Neural cell (in vitro differentiated cells): ENCODE measurements around the gene MYO18A. TPM values are rescaled to one million over a fixed set of nuclear protein-coding genes. Genes with fewer than 3 reads are reported as not detected.

ENCODE experiments used
- H2AFZ ChIP-seq: fragments of 200-600, 300-800 bp; sonication (generic), shearing (Covaris generic); 2 replicates; pipeline ENCODE4 v1.6.0; 2014; ENCODE audit warnings: low read depth, mild to moderate bottlenecking, antibody characterized with exemption, low read length, moderate library complexity
- H3F3A ChIP-seq: fragments of 200-600 bp; shearing (Covaris generic); 2 replicates; pipeline ENCODE4 v1.6.1; 2016; ENCODE audit warnings: mild to moderate bottlenecking, moderate library complexity, mixed read lengths, antibody characterized with exemption, low read length; ENCODE audit not compliant: insufficient read depth, poor library complexity, severe bottlenecking
- H3K27ac ChIP-seq: fragments of 200-600, 300-800 bp; sonication (generic), shearing (Covaris generic); 2 replicates; pipeline ENCODE4 v1.5.1; 2014; ENCODE audit warnings: mild to moderate bottlenecking, low read length, moderate library complexity
- H3K27me3 ChIP-seq: fragments of 300-800, 200-600 bp; sonication (generic), shearing (Covaris generic); 2 replicates; pipeline ENCODE4 v1.6.0; 2014; ENCODE audit warnings: mild to moderate bottlenecking, low read depth, low read length, moderate library complexity; ENCODE audit not compliant: insufficient read depth
- H3K36me3 ChIP-seq: fragments of 300-800, 200-600 bp; sonication (generic), shearing (Covaris generic); 2 replicates; pipeline ENCODE4 v1.5.1; 2014; ENCODE audit warnings: mild to moderate bottlenecking, antibody characterized with exemption, low read length, moderate library complexity; ENCODE audit not compliant: insufficient read depth
- H3K4me2 ChIP-seq: fragments of 300-800, 200-600 bp; sonication (generic), shearing (Covaris generic); 2 replicates; pipeline ENCODE4 v1.6.0; 2014; ENCODE audit warnings: mild to moderate bottlenecking, low read length
- H3K4me3 ChIP-seq: fragments of 300-800, 200-600 bp; sonication (generic), shearing (Covaris generic); 2 replicates; pipeline ENCODE4 v1.5.1; 2014; ENCODE audit warnings: mild to moderate bottlenecking, low read length, moderate library complexity
- H3K79me2 ChIP-seq: fragments of 200-600 bp; shearing (Covaris generic); replicated peaks from 2 replicates; pipeline ENCODE4 v1.6.0; 2014; ENCODE audit warnings: mild to moderate bottlenecking, low read length, moderate library complexity; ENCODE audit not compliant: insufficient read depth
- H3K9ac ChIP-seq: fragments of 300-800, 200-600 bp; sonication (generic), shearing (Covaris generic); 2 replicates; pipeline ENCODE4 v1.6.1; 2016; ENCODE audit warnings: mild to moderate bottlenecking, low read length, mixed read lengths
- H3K9me2 ChIP-seq: fragments of 200-600 bp; shearing (Covaris generic); 2 replicates; pipeline ENCODE4 v1.6.1; 2016; ENCODE audit warnings: mild to moderate bottlenecking, low read length, mixed read lengths; ENCODE audit not compliant: insufficient read depth
- H3K9me3 ChIP-seq: fragments of 200-600, 300-800 bp; sonication (generic), shearing (Covaris generic); 2 replicates; pipeline ENCODE4 v1.6.1; 2016; ENCODE audit warnings: mild to moderate bottlenecking, mixed run types, low read length, moderate library complexity, mixed read lengths
- H4K20me1 ChIP-seq: fragments of 200-600 bp; shearing (Covaris generic); 2 replicates; pipeline ENCODE4 v1.6.1; 2016; ENCODE audit warnings: mild to moderate bottlenecking, mixed run types; ENCODE audit not compliant: insufficient read depth
- EP300 ChIP-seq: fragments of 450-650 bp; conservative IDR thresholded peaks from 2 replicates; pipeline ENCODE4 v1.6.1; 2014; ENCODE audit warnings: antibody characterized with exemption, mild to moderate bottlenecking, moderate library complexity; ENCODE audit not compliant: poor library complexity, severe bottlenecking
- EZH2 ChIP-seq: fragments of 200-600, 300-800 bp; shearing (Covaris generic), sonication (generic); IDR thresholded peaks from 2 replicates; pipeline ENCODE4 v1.6.1; 2014; ENCODE audit warnings: antibody characterized with exemption, low read length, borderline replicate concordance, mild to moderate bottlenecking; ENCODE audit not compliant: insufficient read depth, poor library complexity, severe bottlenecking
- MXI1 ChIP-seq: fragments of 450-650 bp; conservative IDR thresholded peaks from 2 replicates; pipeline ENCODE4 v1.6.1; 2014; ENCODE audit warnings: antibody characterized with exemption, mild to moderate bottlenecking; ENCODE audit not compliant: poor library complexity, severe bottlenecking
- POLR2AphosphoS5 ChIP-seq: IDR thresholded peaks from 2 replicates; pipeline ENCODE4 v1.6.1; 2012
- RAD21 ChIP-seq: fragments of 450-650 bp; conservative IDR thresholded peaks from 2 replicates; pipeline ENCODE4 v1.6.1; 2014; ENCODE audit warnings: antibody characterized with exemption, mild to moderate bottlenecking, moderate library complexity
- SMC3 ChIP-seq: fragments of 450-650 bp; conservative IDR thresholded peaks from 2 replicates; pipeline ENCODE4 v1.6.1; 2014; ENCODE audit warnings: antibody characterized with exemption, mild to moderate bottlenecking, moderate library complexity; ENCODE audit not compliant: poor library complexity
- TAF1 ChIP-seq: IDR thresholded peaks from 2 replicates; pipeline ENCODE4 v1.6.1; 2012; ENCODE audit warnings: low read depth
- polyA plus RNA-seq: library from polyadenylated mRNA; depleted of rRNA; stranded (reverse); fragments of >200 nt; gene quantifications from 2 replicates; pipeline ENCODE4 v1.2.3, GENCODE V29; 2014
- TF ChIP-seq, protein P1 (sequence below): fragments of 450-650 bp; IDR thresholded peaks from 2 replicates; pipeline ENCODE4 v1.5.1; 2014; ENCODE audit warnings: antibody characterized with exemption, mild to moderate bottlenecking, moderate library complexity; ENCODE audit not compliant: poor library complexity, severe bottlenecking
- TF ChIP-seq, protein P2 (sequence below): IDR thresholded peaks from 2 replicates; pipeline ENCODE4 v1.6.1; 2012; ENCODE audit warnings: borderline replicate concordance

The MYO18A gene
- polyA plus RNA-seq, 1 donor from 2014 or later = 21.6 TPM

DNA sequence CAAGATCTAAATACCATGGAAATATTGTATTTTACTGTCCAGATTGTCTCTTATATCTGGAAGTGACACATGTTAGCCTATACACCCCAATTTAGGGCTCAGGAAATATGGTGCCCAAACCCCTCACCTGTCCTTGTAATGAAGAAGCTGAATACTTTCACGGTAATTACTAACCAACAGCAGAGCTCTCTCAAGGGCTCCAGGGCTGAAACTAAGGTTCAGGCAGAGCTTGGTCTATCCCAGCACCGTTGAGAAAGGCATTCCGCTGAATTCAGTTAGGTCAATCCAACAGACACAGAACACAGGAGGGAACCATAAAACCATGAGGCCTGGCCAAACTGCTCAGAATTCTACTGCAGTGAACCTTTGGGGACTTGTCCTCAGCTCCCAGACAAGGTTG, 14.9 kb downstream of the MYO18A start:
- Histone ChIP-seq H3K9ac (no peak overlapping the region), H3K4me2 (no peak overlapping the region), H3K36me3 (no peaks in the 10 kb centered on the region), H3K4me3 (no peak overlapping the region), H3K27ac (no peak overlapping the region), H3K9me2 (no peaks in the 10 kb centered on the region), H3K27me3 (no peaks in the 10 kb centered on the region), H2AFZ (no peak overlapping the region), H3F3A (no peaks in the 10 kb centered on the region), H4K20me1 (no peaks in the 10 kb centered on the region), H3K79me2 (peaks cover 4% of the 10 kb centered on the region), H3K9me3 (no peaks in the 10 kb centered on the region)
- TF ChIP-seq MXI1 (no peak), POLR2AphosphoS5 (no peak)

DNA sequence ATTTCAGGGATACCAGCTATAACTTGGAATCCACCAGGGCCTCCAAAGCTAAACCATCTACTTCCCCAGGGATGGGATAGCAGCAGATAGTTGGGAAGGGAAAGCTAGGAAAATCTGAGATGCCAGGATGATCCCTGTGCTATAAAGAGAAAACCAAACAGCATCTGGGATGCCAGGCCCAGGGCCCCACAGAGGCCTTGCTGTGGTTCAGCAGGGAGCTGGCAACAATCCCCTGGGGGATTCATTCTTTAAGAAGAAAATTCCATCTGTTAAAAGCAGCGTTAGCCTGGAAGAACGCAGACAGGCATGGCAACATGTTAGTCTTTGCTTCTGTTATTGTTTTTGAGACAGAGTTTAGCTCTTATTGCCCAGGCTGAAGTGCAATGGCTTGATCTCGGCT, 16.6 kb downstream of the MYO18A start:
- no peak overlapping the region for H3K9ac ChIP-seq
- no peaks in the 10 kb centered on the region for H3K9me3 ChIP-seq
- H3K4me2 ChIP-seq = no peak overlapping the region
- peaks cover 4% of the 10 kb centered on the region for H3K79me2 ChIP-seq
- no peak overlapping the region for H3K27ac ChIP-seq
- no peaks in the 10 kb centered on the region for H3K27me3 ChIP-seq
- no peaks in the 10 kb centered on the region for H4K20me1 ChIP-seq
- no peaks in the 10 kb centered on the region for H3K36me3 ChIP-seq
- TF ChIP-seq SMC3 = no peak
- no peak for TF ChIP-seq EZH2
- no peak for TF ChIP-seq MXI1
- no peak for TF ChIP-seq TAF1
- TF ChIP-seq RAD21 = no peak
- TF ChIP-seq EP300 = no peak
- no peaks in the 10 kb centered on the region for H3K9me2 ChIP-seq
- H3F3A ChIP-seq = no peaks in the 10 kb centered on the region
- no peak overlapping the region for H3K4me3 ChIP-seq
- no peak overlapping the region for H2AFZ ChIP-seq

DNA sequence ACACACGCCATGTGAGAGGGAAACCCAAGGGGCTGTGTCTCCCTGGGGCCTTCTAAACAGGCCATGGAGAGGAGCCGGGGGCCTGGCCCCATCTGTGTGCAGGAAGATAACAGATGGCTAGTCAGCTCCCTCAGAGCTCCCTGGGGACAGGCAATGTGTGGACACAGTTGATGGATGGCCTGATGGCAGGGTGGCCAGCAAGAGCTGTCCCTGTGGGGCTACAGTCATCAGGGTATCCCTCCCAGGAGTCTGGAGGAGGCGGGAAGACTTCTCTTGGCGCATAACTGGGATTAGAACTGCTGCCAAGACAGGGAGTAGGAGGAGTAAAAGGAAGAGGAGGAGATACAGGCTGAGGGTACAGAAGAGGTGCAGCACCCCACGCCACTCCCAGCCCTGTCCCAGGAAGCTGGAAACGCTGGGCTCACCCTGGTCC, 17.3 kb downstream of the MYO18A start:
- no peak overlapping the region for H3K4me2 ChIP-seq

More for the DNA sequence above, 17.3 kb downstream of the MYO18A start:
- no peak overlapping the region for H3K4me3 ChIP-seq
- no peaks in the 10 kb centered on the region for H3F3A ChIP-seq
- no peak overlapping the region for H3K9ac ChIP-seq
- TF ChIP-seq, protein P1, sequence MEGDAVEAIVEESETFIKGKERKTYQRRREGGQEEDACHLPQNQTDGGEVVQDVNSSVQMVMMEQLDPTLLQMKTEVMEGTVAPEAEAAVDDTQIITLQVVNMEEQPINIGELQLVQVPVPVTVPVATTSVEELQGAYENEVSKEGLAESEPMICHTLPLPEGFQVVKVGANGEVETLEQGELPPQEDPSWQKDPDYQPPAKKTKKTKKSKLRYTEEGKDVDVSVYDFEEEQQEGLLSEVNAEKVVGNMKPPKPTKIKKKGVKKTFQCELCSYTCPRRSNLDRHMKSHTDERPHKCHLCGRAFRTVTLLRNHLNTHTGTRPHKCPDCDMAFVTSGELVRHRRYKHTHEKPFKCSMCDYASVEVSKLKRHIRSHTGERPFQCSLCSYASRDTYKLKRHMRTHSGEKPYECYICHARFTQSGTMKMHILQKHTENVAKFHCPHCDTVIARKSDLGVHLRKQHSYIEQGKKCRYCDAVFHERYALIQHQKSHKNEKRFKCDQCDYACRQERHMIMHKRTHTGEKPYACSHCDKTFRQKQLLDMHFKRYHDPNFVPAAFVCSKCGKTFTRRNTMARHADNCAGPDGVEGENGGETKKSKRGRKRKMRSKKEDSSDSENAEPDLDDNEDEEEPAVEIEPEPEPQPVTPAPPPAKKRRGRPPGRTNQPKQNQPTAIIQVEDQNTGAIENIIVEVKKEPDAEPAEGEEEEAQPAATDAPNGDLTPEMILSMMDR = no peak
- TF ChIP-seq TAF1 (no peak), SMC3 (no peak), EP300 (no peak), MXI1 (no peak), RAD21 (no peak), EZH2 (no peak), POLR2AphosphoS5 (no peak)
- TF ChIP-seq, protein P2, sequence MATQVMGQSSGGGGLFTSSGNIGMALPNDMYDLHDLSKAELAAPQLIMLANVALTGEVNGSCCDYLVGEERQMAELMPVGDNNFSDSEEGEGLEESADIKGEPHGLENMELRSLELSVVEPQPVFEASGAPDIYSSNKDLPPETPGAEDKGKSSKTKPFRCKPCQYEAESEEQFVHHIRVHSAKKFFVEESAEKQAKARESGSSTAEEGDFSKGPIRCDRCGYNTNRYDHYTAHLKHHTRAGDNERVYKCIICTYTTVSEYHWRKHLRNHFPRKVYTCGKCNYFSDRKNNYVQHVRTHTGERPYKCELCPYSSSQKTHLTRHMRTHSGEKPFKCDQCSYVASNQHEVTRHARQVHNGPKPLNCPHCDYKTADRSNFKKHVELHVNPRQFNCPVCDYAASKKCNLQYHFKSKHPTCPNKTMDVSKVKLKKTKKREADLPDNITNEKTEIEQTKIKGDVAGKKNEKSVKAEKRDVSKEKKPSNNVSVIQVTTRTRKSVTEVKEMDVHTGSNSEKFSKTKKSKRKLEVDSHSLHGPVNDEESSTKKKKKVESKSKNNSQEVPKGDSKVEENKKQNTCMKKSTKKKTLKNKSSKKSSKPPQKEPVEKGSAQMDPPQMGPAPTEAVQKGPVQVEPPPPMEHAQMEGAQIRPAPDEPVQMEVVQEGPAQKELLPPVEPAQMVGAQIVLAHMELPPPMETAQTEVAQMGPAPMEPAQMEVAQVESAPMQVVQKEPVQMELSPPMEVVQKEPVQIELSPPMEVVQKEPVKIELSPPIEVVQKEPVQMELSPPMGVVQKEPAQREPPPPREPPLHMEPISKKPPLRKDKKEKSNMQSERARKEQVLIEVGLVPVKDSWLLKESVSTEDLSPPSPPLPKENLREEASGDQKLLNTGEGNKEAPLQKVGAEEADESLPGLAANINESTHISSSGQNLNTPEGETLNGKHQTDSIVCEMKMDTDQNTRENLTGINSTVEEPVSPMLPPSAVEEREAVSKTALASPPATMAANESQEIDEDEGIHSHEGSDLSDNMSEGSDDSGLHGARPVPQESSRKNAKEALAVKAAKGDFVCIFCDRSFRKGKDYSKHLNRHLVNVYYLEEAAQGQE = no peak
- no peaks in the 10 kb centered on the region for H3K9me3 ChIP-seq
- H3K27me3 ChIP-seq = no peaks in the 10 kb centered on the region
- H3K36me3 ChIP-seq = no peaks in the 10 kb centered on the region
- no peak overlapping the region for H2AFZ ChIP-seq
- H4K20me1 ChIP-seq = peaks cover 3% of the 10 kb centered on the region
- H3K27ac ChIP-seq = no peak overlapping the region
- H3K79me2 ChIP-seq = peaks cover 4% of the 10 kb centered on the region
- no peaks in the 10 kb centered on the region for H3K9me2 ChIP-seq
